LNCAP (cell line): Measurements from ENCODE around the gene PRND.

Source experiments
- CTCF ChIP-seq: fragments of 450-650 bp; IDR thresholded peaks from 2 replicates; pipeline ENCODE4 v1.5.1; 2017; ENCODE audit warnings: mild to moderate bottlenecking

Gene PRND

GRCh38 chr20:4749326-4749725 lies 27.6 kb downstream of the PRND start:
- no peak for TF ChIP-seq CTCF

GRCh38 chr20:4750381-4750780 lies 28.7 kb downstream of the PRND start:
- TF ChIP-seq CTCF: no peak

GRCh38 chr20:4759100-4759884 lies 37.6 kb downstream of the PRND start:
- peak; percentile 11; the same call in 1 of the 2 replicates for TF ChIP-seq CTCF

- TF ChIP-seq CTCF: no peak
Observed at GRCh38 chr20:4763261-4763660, 41.6 kb downstream of the PRND start.

GRCh38 chr20:4763723-4764510 lies 42.2 kb downstream of the PRND start:
- no peak for TF ChIP-seq CTCF

- TF ChIP-seq CTCF: no peak
Observed at GRCh38 chr20:4764805-4765204, 43.1 kb downstream of the PRND start.

- no peak for TF ChIP-seq CTCF
Observed at GRCh38 chr20:4765681-4766080, 44.0 kb downstream of the PRND start.
